AG09319 (cell line): ENCODE results near the gene MEGF11.

Source experiments
- DNase-seq: peaks from one replicate; pipeline ENCODE4 v3.0.0-alpha.2; 2010; ENCODE audit warnings: low read depth; ENCODE audit errors: extremely low read depth
- TF ChIP-seq, protein P1 (sequence below): IDR thresholded peaks from 2 replicates; pipeline ENCODE4 v1.5.1; 2011; ENCODE audit warnings: low read depth, mild to moderate bottlenecking, inconsistent platforms, low read length, moderate library complexity

The MEGF11 gene

GRCh38 chr15:66030650-66031049 is 222.9 kb downstream of the MEGF11 start:
- DNase-seq: no peak
- TF ChIP-seq, protein P1, sequence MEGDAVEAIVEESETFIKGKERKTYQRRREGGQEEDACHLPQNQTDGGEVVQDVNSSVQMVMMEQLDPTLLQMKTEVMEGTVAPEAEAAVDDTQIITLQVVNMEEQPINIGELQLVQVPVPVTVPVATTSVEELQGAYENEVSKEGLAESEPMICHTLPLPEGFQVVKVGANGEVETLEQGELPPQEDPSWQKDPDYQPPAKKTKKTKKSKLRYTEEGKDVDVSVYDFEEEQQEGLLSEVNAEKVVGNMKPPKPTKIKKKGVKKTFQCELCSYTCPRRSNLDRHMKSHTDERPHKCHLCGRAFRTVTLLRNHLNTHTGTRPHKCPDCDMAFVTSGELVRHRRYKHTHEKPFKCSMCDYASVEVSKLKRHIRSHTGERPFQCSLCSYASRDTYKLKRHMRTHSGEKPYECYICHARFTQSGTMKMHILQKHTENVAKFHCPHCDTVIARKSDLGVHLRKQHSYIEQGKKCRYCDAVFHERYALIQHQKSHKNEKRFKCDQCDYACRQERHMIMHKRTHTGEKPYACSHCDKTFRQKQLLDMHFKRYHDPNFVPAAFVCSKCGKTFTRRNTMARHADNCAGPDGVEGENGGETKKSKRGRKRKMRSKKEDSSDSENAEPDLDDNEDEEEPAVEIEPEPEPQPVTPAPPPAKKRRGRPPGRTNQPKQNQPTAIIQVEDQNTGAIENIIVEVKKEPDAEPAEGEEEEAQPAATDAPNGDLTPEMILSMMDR: no peak

GRCh38 chr15:66029650-66030049 is 223.9 kb downstream of the MEGF11 start:
- DNase-seq: no peak
- TF ChIP-seq, protein P1: no peak

DNA sequence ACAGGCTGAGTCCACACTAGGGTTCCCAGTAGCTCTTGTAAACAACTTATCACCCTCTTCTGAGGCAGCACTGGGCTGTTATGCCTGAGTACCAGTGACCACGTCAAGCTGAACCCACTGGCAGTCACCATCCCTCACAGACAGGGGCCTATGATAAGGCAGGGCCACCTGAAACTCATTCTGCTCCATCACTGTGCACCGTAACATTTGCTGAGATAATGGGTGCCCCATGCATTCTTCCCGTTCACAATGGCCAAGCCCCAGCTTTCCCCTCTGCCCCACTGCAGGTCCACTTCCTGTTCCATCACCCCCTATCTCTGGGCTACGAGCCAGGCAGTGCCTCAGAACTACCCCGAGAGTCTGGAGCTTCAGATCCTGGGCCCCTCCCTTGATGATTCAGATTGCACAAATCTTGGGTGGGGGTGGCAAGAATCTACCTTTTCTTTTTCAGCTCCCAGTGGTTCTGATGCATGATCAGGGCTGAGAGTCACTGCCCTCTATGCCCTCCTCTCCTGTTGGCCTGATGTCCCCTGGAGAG is 226.2 kb downstream of the MEGF11 start:
- TF ChIP-seq, protein P1: no peak
- DNase-seq: no peak

DNA sequence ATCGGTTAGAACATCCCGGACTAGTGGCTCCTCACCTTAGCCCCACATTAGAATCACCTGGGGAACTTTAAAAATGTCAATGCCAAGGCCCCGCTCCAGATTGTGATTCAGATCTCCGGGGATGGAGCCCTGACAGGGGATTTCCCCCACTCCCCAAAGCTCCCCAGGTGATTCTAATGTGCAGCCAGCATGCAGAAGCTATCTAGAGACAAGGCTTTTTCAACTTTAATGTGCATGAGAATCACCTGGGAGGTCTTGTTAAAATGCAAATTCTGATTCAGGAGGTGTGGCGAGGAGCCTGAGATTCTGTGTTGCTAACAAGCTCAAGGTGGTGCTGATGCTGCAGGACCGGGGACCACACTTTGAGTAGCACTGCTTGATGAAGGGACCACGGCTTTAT is 227.6 kb downstream of the MEGF11 start:
- no peak for DNase-seq
- TF ChIP-seq, protein P1: no peak

DNA sequence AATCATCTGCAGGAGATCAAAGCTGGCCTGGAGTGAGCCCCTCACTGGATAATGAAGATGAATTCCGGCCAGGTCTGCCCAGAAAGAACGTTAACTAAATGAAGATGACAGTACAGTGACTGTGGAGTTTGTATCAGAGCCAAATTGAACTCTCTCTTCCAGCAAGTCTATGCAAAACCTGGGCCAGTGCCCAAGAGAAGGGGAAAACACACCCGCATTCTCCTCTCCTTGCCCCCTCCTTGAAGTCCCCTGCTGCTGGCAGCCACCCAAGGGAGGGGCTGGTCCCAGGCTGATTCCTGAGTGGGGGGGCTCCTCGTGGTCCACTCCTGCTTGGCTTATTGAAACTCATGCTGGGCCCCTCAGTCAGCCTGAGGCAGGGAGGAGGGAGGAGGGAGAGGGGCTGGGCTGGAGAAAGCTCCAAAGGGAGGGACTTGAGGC is 228.5 kb downstream of the MEGF11 start:
- DNase-seq: no peak
- TF ChIP-seq, protein P1: no peak

- DNase-seq: no peak
- TF ChIP-seq, protein P1: no peak
These were observed 229.4 kb downstream of the MEGF11 start for GRCh38 chr15:66024116-66024515.

- TF ChIP-seq, protein P1: no peak
- DNase-seq: no peak
These were observed 230.1 kb downstream of the MEGF11 start for GRCh38 chr15:66023311-66023972.
